ENCODE results near the gene PSMB2. TPM values are rescaled to one million over a fixed set of nuclear protein-coding genes. Genes with fewer than 3 reads are reported as not detected.

The PSMB2 gene
- total RNA-seq, 2 experiments from 2014 or later = 82.4 to 86.6 TPM

- Mint-ChIP-seq H3K27ac (peak overlapping the region; percentile 22), H3K4me1 (ENCODE audit: low read depth) (peaks cover 12% of the 10 kb centered on the region), H3K27me3 (ENCODE audit: low read depth) (no peaks in the 10 kb centered on the region), H3K36me3 (ENCODE audit: low read depth) (peaks cover 71% of the 10 kb centered on the region), H3K4me3 (no peak overlapping the region), H3K9me3 (ENCODE audit: insufficient read depth) (no peaks in the 10 kb centered on the region)
- ChIA-PET POLR2A (interaction anchor here (0.5 kb wide), 1 partner anchor 138 kb away, joined by 3 read pairs; no protein-coding TSS in a partner anchor), CTCF (interaction anchor here (1.0 to 3.0 kb wide), 3 partner anchors 27 to 122 kb away, joined by 3 to 9 read pairs (median 3); no protein-coding TSS in a partner anchor)
- ATAC-seq = no peak
- no peak for DNase-seq
Measured at GRCh38 chr1:35605071-35605866, 36.1 kb downstream of the PSMB2 start.

DNA sequence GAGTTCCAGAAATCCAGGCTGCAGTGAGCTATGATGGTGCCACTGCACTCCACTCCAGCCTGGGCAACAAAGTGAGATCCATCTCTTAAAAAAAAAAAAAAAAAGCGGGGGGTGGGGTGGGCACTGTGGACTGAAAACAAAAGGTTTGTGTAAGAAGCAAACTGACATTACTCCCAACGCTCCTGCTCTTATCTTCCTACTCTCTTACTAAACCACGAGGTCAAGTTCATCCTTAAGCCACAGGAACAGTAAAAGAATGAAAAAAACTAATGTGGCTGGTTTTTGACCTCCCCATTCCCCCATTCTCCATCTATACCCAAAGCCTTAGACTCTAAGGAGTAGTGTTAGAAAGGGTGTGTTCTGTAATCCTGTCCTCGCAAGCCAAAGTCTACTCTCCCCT lies 37.4 kb downstream of the PSMB2 start:
- Mint-ChIP-seq H3K4me1 (ENCODE audit: low read depth) (peaks cover 12% of the 10 kb centered on the region), H3K9me3 (ENCODE audit: insufficient read depth) (no peaks in the 10 kb centered on the region), H3K27me3 (ENCODE audit: low read depth) (no peaks in the 10 kb centered on the region), H3K4me3 (no peak overlapping the region), H3K27ac (peak overlapping the region; percentile 35), H3K36me3 (ENCODE audit: low read depth) (peaks cover 68% of the 10 kb centered on the region)
- POLR2A ChIA-PET = no interaction called here
- ATAC-seq = no peak
- DNase-seq = no peak
- CTCF ChIA-PET = interaction anchor here (1.0 to 3.0 kb wide), 3 partner anchors 26 to 112 kb away, joined by 3 to 9 read pairs (median 4); no protein-coding TSS in a partner anchor

DNA sequence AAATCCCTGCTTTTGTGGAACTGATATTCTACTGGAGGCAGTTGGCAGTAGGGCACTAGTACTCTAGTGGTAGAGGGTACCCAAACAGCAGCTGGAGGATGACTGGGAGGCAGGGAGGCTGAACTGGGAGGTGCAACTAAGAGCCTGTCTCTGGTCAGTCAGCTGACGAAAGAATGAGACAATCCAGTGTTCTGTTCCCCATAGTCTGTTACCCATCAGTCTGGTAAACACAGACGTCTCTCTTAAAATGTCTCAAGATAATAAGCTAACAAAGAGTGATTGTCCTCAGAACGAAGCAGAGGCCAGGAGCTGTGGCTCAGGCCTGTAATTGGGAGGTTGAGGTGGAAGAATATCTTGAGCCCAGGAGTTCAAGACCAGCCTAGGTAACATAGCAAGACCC lies 37.9 kb downstream of the PSMB2 start:
- DNase-seq (no peak), ATAC-seq (no peak)
- peaks cover 65% of the 10 kb centered on the region for H3K36me3 Mint-ChIP-seq (ENCODE audit: low read depth)
- no peak overlapping the region for H3K27ac Mint-ChIP-seq
- H3K9me3 Mint-ChIP-seq (ENCODE audit: insufficient read depth) = no peaks in the 10 kb centered on the region
- H3K4me1 Mint-ChIP-seq (ENCODE audit: low read depth) = peaks cover 12% of the 10 kb centered on the region
- no peaks in the 10 kb centered on the region for H3K27me3 Mint-ChIP-seq (ENCODE audit: low read depth)
- POLR2A ChIA-PET = no interaction called here
- CTCF ChIA-PET = interaction anchor here (0.8 to 1.8 kb wide), 3 partner anchors 35 to 112 kb away, joined by 3 to 5 read pairs (median 4); no protein-coding TSS in a partner anchor
- H3K4me3 Mint-ChIP-seq = no peak overlapping the region

- ATAC-seq = no peak
- Mint-ChIP-seq H3K36me3 (ENCODE audit: low read depth) (peaks cover 48% of the 10 kb centered on the region), H3K4me3 (no peak overlapping the region), H3K27ac (no peak overlapping the region), H3K27me3 (ENCODE audit: low read depth) (no peaks in the 10 kb centered on the region), H3K9me3 (ENCODE audit: insufficient read depth) (no peaks in the 10 kb centered on the region), H3K4me1 (ENCODE audit: low read depth) (peaks cover under 1% of the 10 kb centered on the region)
- ChIA-PET CTCF (interaction anchor here (0.6 to 1.0 kb wide), 2 partner anchors 14 to 32 kb away, joined by 3 read pairs; no protein-coding TSS in a partner anchor), POLR2A (no interaction called here)
- no peak for DNase-seq
Measured at GRCh38 chr1:35600593-35600992, 40.7 kb downstream of the PSMB2 start.

- ChIA-PET CTCF (interaction anchor here (1.4 kb wide), 1 partner anchor 148 kb away, joined by 4 read pairs; no protein-coding TSS in a partner anchor), POLR2A (no interaction called here)
- ATAC-seq = no peak
- Mint-ChIP-seq H3K27me3 (ENCODE audit: low read depth) (no peaks in the 10 kb centered on the region), H3K9me3 (ENCODE audit: insufficient read depth) (no peaks in the 10 kb centered on the region), H3K27ac (no peak overlapping the region), H3K4me3 (no peak overlapping the region), H3K4me1 (ENCODE audit: low read depth) (no peaks in the 10 kb centered on the region), H3K36me3 (ENCODE audit: low read depth) (peaks cover 38% of the 10 kb centered on the region)
- DNase-seq = no peak
Measured at GRCh38 chr1:35599411-35599810, 41.9 kb downstream of the PSMB2 start.

DNA sequence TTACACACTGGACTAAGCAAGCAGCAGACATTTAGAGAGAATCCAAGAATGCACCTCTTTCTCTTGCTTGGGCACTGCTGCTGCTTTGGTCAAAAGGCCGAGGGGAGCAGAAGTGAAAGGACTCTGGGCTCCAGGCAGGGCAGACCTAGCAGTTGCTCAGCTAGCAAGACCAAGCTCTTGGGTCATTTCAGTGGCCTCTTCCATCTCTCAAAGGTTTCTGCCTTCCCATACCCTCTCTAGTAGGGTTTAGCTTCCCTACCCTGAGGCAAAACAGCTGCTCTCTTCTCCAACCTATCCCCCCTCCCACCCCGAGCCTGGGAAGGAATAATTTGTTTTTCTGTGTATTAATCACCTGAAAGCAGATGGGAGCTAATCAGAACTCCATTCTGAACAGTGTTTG lies 42.4 kb downstream of the PSMB2 start:
- Mint-ChIP-seq H3K36me3 (ENCODE audit: low read depth) (peaks cover 33% of the 10 kb centered on the region), H3K4me3 (no peak overlapping the region), H3K9me3 (ENCODE audit: insufficient read depth) (no peaks in the 10 kb centered on the region), H3K27me3 (ENCODE audit: low read depth) (no peaks in the 10 kb centered on the region), H3K4me1 (ENCODE audit: low read depth) (peaks cover 1% of the 10 kb centered on the region), H3K27ac (no peak overlapping the region)
- POLR2A ChIA-PET = no interaction called here
- ATAC-seq (no peak), DNase-seq (no peak)
- CTCF ChIA-PET = interaction anchor here (1.4 kb wide), 1 partner anchor 147 kb away, joined by 4 read pairs; no protein-coding TSS in a partner anchor

DNA sequence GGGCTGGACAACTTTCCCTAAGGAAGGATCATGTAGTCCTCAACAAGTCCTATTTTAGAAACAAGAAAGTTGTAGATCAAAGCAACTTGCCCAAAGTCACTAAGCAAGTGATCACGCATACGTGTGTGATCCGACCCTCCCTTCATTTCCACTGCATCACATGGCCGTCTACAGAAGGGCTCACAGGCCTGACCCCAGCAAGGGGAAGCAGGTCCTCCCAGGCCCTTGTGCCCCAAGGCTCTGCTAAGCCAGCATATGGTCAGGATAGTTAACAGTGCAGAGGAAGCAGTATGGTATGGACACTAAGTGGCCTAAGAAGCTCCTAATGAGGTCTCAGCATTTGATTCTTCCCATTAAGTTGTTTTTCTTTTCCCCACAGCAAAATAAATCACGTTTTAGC lies 43.5 kb downstream of the PSMB2 start:
- ChIA-PET CTCF (no interaction called here), POLR2A (no interaction called here)
- Mint-ChIP-seq H3K27me3 (ENCODE audit: low read depth) (no peaks in the 10 kb centered on the region), H3K27ac (no peak overlapping the region), H3K4me3 (no peak overlapping the region), H3K36me3 (ENCODE audit: low read depth) (peaks cover 25% of the 10 kb centered on the region), H3K4me1 (ENCODE audit: low read depth) (peaks cover 12% of the 10 kb centered on the region), H3K9me3 (ENCODE audit: insufficient read depth) (no peaks in the 10 kb centered on the region)
- DNase-seq (no peak), ATAC-seq (no peak)

GRCh38 chr1:35595684-35596083 lies 45.6 kb downstream of the PSMB2 start:
- Mint-ChIP-seq H3K27me3 (ENCODE audit: low read depth) (no peaks in the 10 kb centered on the region), H3K4me3 (no peak overlapping the region), H3K27ac (no peak overlapping the region), H3K36me3 (ENCODE audit: low read depth) (peaks cover 17% of the 10 kb centered on the region), H3K4me1 (ENCODE audit: low read depth) (peaks cover 16% of the 10 kb centered on the region), H3K9me3 (ENCODE audit: insufficient read depth) (no peaks in the 10 kb centered on the region)
- POLR2A ChIA-PET = no interaction called here
- ATAC-seq (no peak), DNase-seq (no peak)
- CTCF ChIA-PET = no interaction called here

GRCh38 chr1:35594005-35594760 lies 47.1 kb downstream of the PSMB2 start:
- Mint-ChIP-seq H3K27ac (no peak overlapping the region), H3K27me3 (ENCODE audit: low read depth) (no peaks in the 10 kb centered on the region), H3K9me3 (ENCODE audit: insufficient read depth) (no peaks in the 10 kb centered on the region), H3K4me1 (ENCODE audit: low read depth) (peaks cover 16% of the 10 kb centered on the region), H3K36me3 (ENCODE audit: low read depth) (peaks cover 10% of the 10 kb centered on the region), H3K4me3 (no peak overlapping the region)
- no peak for DNase-seq
- ATAC-seq = no peak
- POLR2A ChIA-PET = interaction anchor here (0.7 kb wide), 1 partner anchor 121 kb away, joined by 3 read pairs; no protein-coding TSS in a partner anchor
- CTCF ChIA-PET = interaction anchor here (0.8 to 1.0 kb wide), 3 partner anchors 25 to 133 kb away, joined by 3 to 4 read pairs (median 4); no protein-coding TSS in a partner anchor

GRCh38 chr1:35592991-35593769 lies 48.1 kb downstream of the PSMB2 start:
- Mint-ChIP-seq H3K4me1 (ENCODE audit: low read depth) (peaks cover 16% of the 10 kb centered on the region), H3K36me3 (ENCODE audit: low read depth) (peaks cover 10% of the 10 kb centered on the region), H3K4me3 (no peak overlapping the region), H3K9me3 (ENCODE audit: insufficient read depth) (no peaks in the 10 kb centered on the region), H3K27ac (peak overlapping the region; percentile 65), H3K27me3 (ENCODE audit: low read depth) (no peaks in the 10 kb centered on the region)
- ChIA-PET POLR2A (interaction anchor here (0.7 kb wide), 1 partner anchor 122 kb away, joined by 3 read pairs; no protein-coding TSS in a partner anchor), CTCF (interaction anchor here (0.8 to 1.0 kb wide), 3 partner anchors 26 to 135 kb away, joined by 3 to 4 read pairs (median 4); no protein-coding TSS in a partner anchor)
- DNase-seq = no peak
- peak; percentile 42 for ATAC-seq

GRCh38 chr1:35591211-35591610 lies 50.1 kb downstream of the PSMB2 start:
- Mint-ChIP-seq H3K4me1 (ENCODE audit: low read depth) (peaks cover 16% of the 10 kb centered on the region), H3K36me3 (ENCODE audit: low read depth) (peaks cover 5% of the 10 kb centered on the region), H3K4me3 (no peak overlapping the region), H3K27ac (peak overlapping the region; percentile 12), H3K9me3 (ENCODE audit: insufficient read depth) (no peaks in the 10 kb centered on the region), H3K27me3 (ENCODE audit: low read depth) (no peaks in the 10 kb centered on the region)
- ATAC-seq = no peak
- POLR2A ChIA-PET = no interaction called here
- CTCF ChIA-PET = no interaction called here
- no peak for DNase-seq
